GM06990 (cell line): ENCODE data around the gene SLC22A3.

Experiments used
- DNase-seq: peaks from one replicate; pipeline ENCODE4 v3.0.0-alpha.2; 2011; ENCODE audit not compliant: insufficient read length; ENCODE audit errors: extremely low read depth
- H3K27me3 ChIP-seq: replicated peaks from 2 replicates; pipeline ENCODE4 v1.6.0; 2011; ENCODE audit warnings: low read length; ENCODE audit not compliant: control insufficient read depth, insufficient read depth
- H3K36me3 ChIP-seq: 2 replicates; pipeline ENCODE4 v1.5.1; 2011; ENCODE audit warnings: low read length; ENCODE audit not compliant: control insufficient read depth, insufficient read depth
- H3K4me3 ChIP-seq: replicated peaks from 2 replicates; pipeline ENCODE4 v1.5.1; 2011; ENCODE audit warnings: low read depth, mild to moderate bottlenecking, control low read depth, low read length
- TF ChIP-seq, protein P1 (sequence below): IDR thresholded peaks from 2 replicates; pipeline ENCODE4 v1.5.1; 2011; ENCODE audit warnings: low read length, control low read depth, mild to moderate bottlenecking, inconsistent platforms; ENCODE audit not compliant: insufficient read depth, poor library complexity, severe bottlenecking

The SLC22A3 gene

GRCh38 chr6:160375561-160375949 lies 27.4 kb downstream of the SLC22A3 start:
- H3K27me3 ChIP-seq: no peaks in the 10 kb centered on the region
- no peaks in the 10 kb centered on the region for H3K36me3 ChIP-seq
- no peak overlapping the region for H3K4me3 ChIP-seq
- no peak for DNase-seq
- TF ChIP-seq, protein P1, sequence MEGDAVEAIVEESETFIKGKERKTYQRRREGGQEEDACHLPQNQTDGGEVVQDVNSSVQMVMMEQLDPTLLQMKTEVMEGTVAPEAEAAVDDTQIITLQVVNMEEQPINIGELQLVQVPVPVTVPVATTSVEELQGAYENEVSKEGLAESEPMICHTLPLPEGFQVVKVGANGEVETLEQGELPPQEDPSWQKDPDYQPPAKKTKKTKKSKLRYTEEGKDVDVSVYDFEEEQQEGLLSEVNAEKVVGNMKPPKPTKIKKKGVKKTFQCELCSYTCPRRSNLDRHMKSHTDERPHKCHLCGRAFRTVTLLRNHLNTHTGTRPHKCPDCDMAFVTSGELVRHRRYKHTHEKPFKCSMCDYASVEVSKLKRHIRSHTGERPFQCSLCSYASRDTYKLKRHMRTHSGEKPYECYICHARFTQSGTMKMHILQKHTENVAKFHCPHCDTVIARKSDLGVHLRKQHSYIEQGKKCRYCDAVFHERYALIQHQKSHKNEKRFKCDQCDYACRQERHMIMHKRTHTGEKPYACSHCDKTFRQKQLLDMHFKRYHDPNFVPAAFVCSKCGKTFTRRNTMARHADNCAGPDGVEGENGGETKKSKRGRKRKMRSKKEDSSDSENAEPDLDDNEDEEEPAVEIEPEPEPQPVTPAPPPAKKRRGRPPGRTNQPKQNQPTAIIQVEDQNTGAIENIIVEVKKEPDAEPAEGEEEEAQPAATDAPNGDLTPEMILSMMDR: no peak

DNA sequence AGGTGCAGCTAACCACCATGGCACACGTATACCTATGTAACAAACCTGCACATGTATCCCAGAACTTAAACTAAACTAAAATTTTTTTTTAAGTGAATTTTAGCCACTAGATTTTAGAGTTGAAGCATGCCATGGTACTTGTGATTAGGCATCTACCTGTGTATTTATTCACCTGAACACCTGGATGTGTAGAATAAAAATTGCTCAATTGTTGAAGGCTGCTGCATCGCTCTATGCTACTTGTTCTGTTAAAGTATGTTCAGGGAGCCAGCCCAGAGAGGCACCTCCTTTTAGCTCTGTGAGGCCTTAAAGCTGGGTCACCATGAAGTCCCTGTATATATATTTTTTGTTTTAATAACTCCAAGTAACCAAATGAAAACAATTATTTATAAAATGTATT lies 28.3 kb downstream of the SLC22A3 start:
- no peak for DNase-seq
- TF ChIP-seq, protein P1: no peak
- Histone ChIP-seq H3K4me3 (no peak overlapping the region), H3K27me3 (no peaks in the 10 kb centered on the region), H3K36me3 (no peaks in the 10 kb centered on the region)

- TF ChIP-seq, protein P1: no peak
- no peak for DNase-seq
- Histone ChIP-seq H3K4me3 (no peak overlapping the region), H3K27me3 (no peaks in the 10 kb centered on the region), H3K36me3 (no peaks in the 10 kb centered on the region)
Measured at GRCh38 chr6:160378218-160378617, 30.0 kb downstream of the SLC22A3 start.

DNA sequence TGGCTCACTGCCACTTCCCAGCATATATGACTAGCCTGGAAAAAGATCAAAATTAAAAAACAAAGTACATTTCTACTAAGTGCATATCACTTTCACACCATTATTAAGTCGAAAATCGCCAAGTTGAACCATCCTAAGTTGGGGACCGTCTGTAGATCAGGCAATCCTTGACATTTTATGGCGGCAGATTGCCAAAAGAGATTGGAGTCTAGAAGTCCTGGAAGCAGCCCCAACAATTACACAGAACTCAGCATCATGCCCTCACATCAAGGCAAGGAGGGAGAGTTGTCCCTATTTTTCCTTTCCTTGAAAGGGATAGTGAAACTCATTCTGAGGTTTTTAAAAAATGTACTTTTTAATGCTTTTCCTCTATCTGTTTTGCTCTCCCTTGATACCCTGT lies 30.7 kb downstream of the SLC22A3 start:
- H3K36me3 ChIP-seq: no peaks in the 10 kb centered on the region
- TF ChIP-seq, protein P1: no peak
- no peak for DNase-seq
- H3K4me3 ChIP-seq: no peak overlapping the region
- H3K27me3 ChIP-seq: no peaks in the 10 kb centered on the region

DNA sequence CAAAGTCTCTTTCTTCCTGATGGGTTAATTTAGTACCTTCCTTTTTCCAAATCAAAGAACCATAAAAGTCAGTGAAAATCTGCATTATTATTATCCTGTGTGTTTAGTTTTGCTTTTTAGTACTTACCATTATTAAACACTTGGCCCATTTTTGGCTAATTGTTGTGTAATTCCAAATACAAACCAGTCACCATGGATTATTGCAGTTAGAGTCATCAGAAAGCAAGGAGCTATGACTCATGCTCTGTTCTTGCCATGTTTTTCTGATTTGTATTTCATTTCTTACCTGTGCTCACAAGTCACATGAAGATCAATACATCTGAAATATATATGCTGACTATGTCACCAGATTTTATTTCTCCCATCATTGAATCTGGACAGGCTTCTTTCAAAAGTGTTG lies 31.3 kb downstream of the SLC22A3 start:
- TF ChIP-seq, protein P1: no peak
- DNase-seq: no peak
- H3K4me3 ChIP-seq: no peak overlapping the region
- H3K36me3 ChIP-seq: no peaks in the 10 kb centered on the region
- H3K27me3 ChIP-seq: no peaks in the 10 kb centered on the region

DNA sequence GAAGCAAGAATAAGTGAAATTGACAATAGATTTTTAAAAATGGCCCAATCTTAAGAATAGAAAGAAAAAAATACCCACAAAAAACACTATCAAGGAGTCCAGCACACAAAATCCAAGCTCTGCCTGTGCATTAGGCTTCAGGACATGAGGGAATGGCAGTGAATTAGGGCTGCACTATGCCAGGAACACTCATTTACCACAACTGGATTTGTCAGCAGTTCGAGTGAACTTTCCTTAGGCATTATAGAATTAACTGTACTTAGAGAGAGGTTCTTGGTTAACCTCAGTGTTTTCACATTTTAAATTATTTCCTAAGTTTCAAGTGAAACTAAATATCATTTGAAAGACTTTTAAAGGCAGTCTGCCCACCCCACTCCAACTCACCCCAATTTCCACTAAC lies 34.8 kb downstream of the SLC22A3 start:
- no peak for DNase-seq
- no peaks in the 10 kb centered on the region for H3K36me3 ChIP-seq
- no peak overlapping the region for H3K4me3 ChIP-seq
- TF ChIP-seq, protein P1: no peak
- H3K27me3 ChIP-seq: no peaks in the 10 kb centered on the region; the same call in 1 of the 2 replicates
